GM12878 (cell line): Measurements from ENCODE around the gene CCDC12. TPM values are rescaled to one million over a fixed set of nuclear protein-coding genes. Genes with fewer than 3 reads are reported as not detected.
A peak's percentile ranks its signal among the peaks of the same experiment; 100 is the strongest.

ENCODE experiments used
- ATAC-seq: fragments of 200-7000 bp; cut with Tn5 transposase; 3 replicates; pipeline ENCODE4 v1.9.1; 2020; ENCODE audit warnings: mild to moderate bottlenecking, moderate library complexity
- BruUV-seq: library from RNA; stranded (reverse); fragments of 400-500 nt; replicated peaks from 2 replicates; lab custom pipeline; 2021; lab: Mats Ljungman, UMichigan
- CTCF ChIA-PET: fragments of 300-600 bp; sonication (Branson Sonifier 250); formaldehyde crosslinking; extraction: SDS; loops from one replicate; lab custom pipeline; 2021; ENCODE audit warnings: inconsistent platforms; lab: Yijun Ruan, JAX
- POLR2A ChIA-PET: fragments of 350-600 bp; formaldehyde crosslinking; extraction: SDS; loops from one replicate; lab custom pipeline; 2021; ENCODE audit warnings: inconsistent platforms; lab: Charles Lee
- RAD21 ChIA-PET: fragments of 300-600 bp; sonication (Branson Sonifier 250); formaldehyde crosslinking; loops from one replicate; lab custom pipeline; 2023; ENCODE audit warnings: antibody characterized with exemption; ENCODE audit not compliant: unreplicated experiment; lab: Charles Lee
- SMC1A ChIA-PET: fragments of 300-600 bp; sonication (Branson Sonifier 250); formaldehyde crosslinking; loops from one replicate; lab custom pipeline; 2023; ENCODE audit not compliant: unreplicated experiment, uncharacterized antibody; lab: Charles Lee
- DNase-seq: peaks from one replicate; pipeline ENCODE4 v3.0.0-alpha.2; 2011; ENCODE audit warnings: low read depth, low spot score
- FAIRE-seq: peaks from 3 replicates; lab custom pipeline; 2011; peaks lifted over from hg19 to GRCh38; lab: Jason Lieb, UNC
- H2AFZ ChIP-seq: 2 replicates; pipeline ENCODE4 v1.6.0; 2011; ENCODE audit warnings: low read depth, low read length, control low read depth; ENCODE audit not compliant: control insufficient read depth
- H3K27ac ChIP-seq: 2 replicates; pipeline ENCODE4 v1.5.1; 2011; ENCODE audit warnings: control low read depth; ENCODE audit not compliant: control insufficient read depth, insufficient read depth
- H3K27me3 ChIP-seq, 2 experiments: replicated peaks in 1 of 2; 2 replicates each; pipeline versions ENCODE4 v1.6.0 to v1.6.1; 2011; ENCODE audit warnings: low read length in 1 of 2; ENCODE audit not compliant: control insufficient read depth in 2 of 2, insufficient read depth in 2 of 2
- H3K36me3 ChIP-seq, 2 experiments: 2 replicates each; pipeline ENCODE4 v1.5.1; 2011; ENCODE audit warnings: low read length in 1 of 2; ENCODE audit not compliant: control insufficient read depth in 2 of 2, insufficient read depth in 2 of 2
- H3K4me1 ChIP-seq: 2 replicates; pipeline ENCODE4 v1.6.1; 2011; ENCODE audit warnings: mild to moderate bottlenecking, low read length, moderate library complexity, mixed read lengths; ENCODE audit not compliant: control insufficient read depth, insufficient read depth
- H3K4me2 ChIP-seq: 2 replicates; pipeline ENCODE4 v1.6.0; 2011; ENCODE audit warnings: control low read depth; ENCODE audit not compliant: control insufficient read depth, insufficient read depth
- H3K4me3 ChIP-seq: fragments of 200-600 bp; sonication (generic); 2 replicates; pipeline ENCODE4 v1.5.1; 2016
- H3K79me2 ChIP-seq: 2 replicates; pipeline ENCODE4 v1.6.0; 2011; ENCODE audit warnings: low read length; ENCODE audit not compliant: control insufficient read depth, insufficient read depth
- H3K9ac ChIP-seq: 2 replicates; pipeline ENCODE4 v1.8.0; 2011; ENCODE audit warnings: low read length, control low read depth, mixed read lengths; ENCODE audit not compliant: control insufficient read depth, insufficient read depth
- H3K9me3 ChIP-seq: replicated peaks from 3 replicates; pipeline ENCODE4 v1.5.1; 2011; ENCODE audit warnings: mild to moderate bottlenecking, low read length; ENCODE audit not compliant: control insufficient read depth, insufficient read depth
- H4K20me1 ChIP-seq: 2 replicates; pipeline ENCODE4 v1.6.0; 2011; ENCODE audit not compliant: control insufficient read depth, insufficient read depth
- EP300 ChIP-seq, 2 experiments: fragments of 150-350 bp in 1 of 2; IDR thresholded peaks; 2 replicates each; pipeline ENCODE4 v1.6.1; 2011 to 2012; ENCODE audit warnings: low read depth in 2 of 2, low read length in 2 of 2, borderline replicate concordance in 1 of 2, improper control_type of control experiment in 1 of 2, inconsistent platforms in 1 of 2; ENCODE audit not compliant: control insufficient read depth in 1 of 2
- MEF2A ChIP-seq: IDR thresholded peaks from 2 replicates; pipeline ENCODE4 v1.6.1; 2011; ENCODE audit warnings: low read depth, mild to moderate bottlenecking, low read length, moderate library complexity; ENCODE audit not compliant: insufficient read depth
- SMAD5 ChIP-seq: IDR thresholded peaks from 2 replicates; pipeline ENCODE4 v1.6.1; 2016; ENCODE audit warnings: antibody characterized with exemption, low read depth
- SRF ChIP-seq, 2 experiments: IDR thresholded peaks; 2 replicates each; pipeline ENCODE4 v1.6.1; 2011; ENCODE audit warnings: low read depth in 2 of 2, low read length in 2 of 2, mild to moderate bottlenecking in 1 of 2, moderate library complexity in 1 of 2
- SUPT20H ChIP-seq: IDR thresholded peaks from 2 replicates; pipeline ENCODE4 v1.6.1; 2011; ENCODE audit warnings: low read depth, mild to moderate bottlenecking, low read length, moderate library complexity, borderline replicate concordance; ENCODE audit not compliant: control insufficient read depth
- TBL1XR1 ChIP-seq: IDR thresholded peaks from 2 replicates; pipeline ENCODE4 v1.6.1; 2012; ENCODE audit warnings: low read depth, low read length, improper control_type of control experiment
- ZNF24 ChIP-seq: fragments of 450-650 bp; IDR thresholded peaks from 2 replicates; pipeline ENCODE4 v1.6.1; 2017; ENCODE audit warnings: antibody characterized with exemption, mild to moderate bottlenecking
- ZSCAN29 ChIP-seq: fragments of 450-650 bp; IDR thresholded peaks from 2 replicates; pipeline ENCODE4 v1.6.1; 2017; ENCODE audit warnings: mild to moderate bottlenecking, moderate library complexity
- WGBS: methylation state at CpG from one replicate; pipeline ENCODE4 v1.1.6; 2016; ENCODE audit warnings: low lambda C conversion rate; ENCODE audit not compliant: insufficient replicate concordance, insufficient coverage; ENCODE audit errors: missing lambda C conversion rate; 5-methylcytosine and 5-hydroxymethylcytosine counted together
- in situ Hi-C: fragments of 300-500 bp; cut with MboI; formaldehyde crosslinking; loops from 9 replicates; pipeline ENCODE4 v1.14.3; 2018; ENCODE audit warnings: mixed read lengths
- intact Hi-C: fragments of 100-400 bp; cut with micrococcal nuclease; formaldehyde crosslinking; loops from one replicate; pipeline ENCODE4 v1.14.2; 2022; ENCODE audit not compliant: unreplicated experiment
- polyA plus RNA-seq, 11 experiments: library from polyadenylated mRNA; depleted of rRNA in 4 of 11; unstranded in 6 of 11; stranded (reverse) in 5 of 11; fragments of >200 nt; fragmentation: Nextera tagmentation in 4 of 11; fragmentation: Illumina TruSeq in 1 of 11; extraction: Ambion mirVana in 4 of 11; extraction: Trizol in 1 of 11; gene quantifications; 1 replicate in 1 of 11; 2 replicates in 10 of 11; pipeline versions ENCODE4 v1.2.1 to v1.2.3, GENCODE V29; 2011 to 2016; ENCODE audit warnings: inconsistent platforms in 2 of 11, missing spikeins in 2 of 11, low read depth in 1 of 11
- total RNA-seq, 4 experiments: library from RNA; depleted of rRNA in 3 of 4; stranded (reverse); fragments of >200 nt in 3 of 4; fragmentation: Illumina TruSeq in 1 of 4; extraction: Trizol in 1 of 4; gene quantifications; 2 replicates each; pipeline versions ENCODE4 v1.2.1 to v1.2.3, GENCODE V29; 2013 to 2021
- TF ChIP-seq, protein P1 (sequence below): fragments of 450-650 bp; formaldehyde crosslinking; IDR thresholded peaks from 2 replicates; pipeline ENCODE4 v1.4.0; 2022; ENCODE audit warnings: mild to moderate bottlenecking, moderate library complexity
- TF ChIP-seq, protein P2 (sequence below): IDR thresholded peaks from 2 replicates; pipeline ENCODE4 v1.6.1; 2012; ENCODE audit warnings: mild to moderate bottlenecking, low read depth, low read length
- TF ChIP-seq, protein P3 (sequence below): fragments of 450-650 bp; IDR thresholded peaks from 2 replicates; pipeline ENCODE4 v1.6.1; 2016; ENCODE audit warnings: mild to moderate bottlenecking
- TF ChIP-seq, protein P4 (sequence below): IDR thresholded peaks from 2 replicates; pipeline ENCODE4 v1.6.1; 2011; ENCODE audit warnings: low read depth, low read length, improper control_type of control experiment, borderline replicate concordance

Gene CCDC12
- total and polyA plus RNA-seq, 10 of the 15 experiments (the other 5 are each of a cell fraction or from before 2014, with no cell fraction given), result 9.2 to 91.4 (median 61.3) TPM

DNA sequence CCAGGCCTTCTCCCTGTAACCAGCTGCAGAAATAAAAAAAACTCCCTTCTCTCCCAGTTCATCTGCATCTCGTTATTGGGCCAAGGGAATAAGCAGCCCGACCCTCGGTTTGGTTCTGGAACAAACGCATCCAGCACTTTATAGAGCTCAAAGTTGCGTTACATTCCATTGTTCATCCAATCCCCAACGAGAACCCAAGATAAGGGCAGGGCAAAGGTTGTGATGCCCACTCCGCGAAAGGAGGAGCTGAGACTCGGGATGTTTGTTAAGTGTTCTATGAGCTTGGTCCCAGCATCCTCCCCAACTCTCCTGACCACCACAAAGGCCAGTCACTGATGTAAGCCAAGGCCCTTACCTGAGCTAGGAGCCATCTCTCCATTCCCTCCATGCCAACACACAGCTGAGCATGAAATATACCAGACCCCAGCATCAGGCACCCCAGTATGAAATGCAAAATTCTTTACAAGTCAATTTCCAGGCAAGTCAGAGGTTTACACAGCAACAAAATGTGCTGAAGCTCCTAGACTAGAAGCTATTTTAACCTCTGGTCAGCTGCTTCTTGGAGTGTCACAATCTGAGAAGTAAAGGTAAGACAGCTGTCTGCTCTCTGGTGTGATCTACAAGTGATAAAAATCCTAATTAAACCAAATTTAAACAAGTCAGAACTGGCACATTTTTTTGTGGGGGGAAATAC lies 17.9 kb downstream of the CCDC12 start:
- Histone ChIP-seq H3K9me3 (peaks cover 3% of the 10 kb centered on the region; the same call in 2 of the 3 replicates), H3K36me3 (peaks cover 9% of the 10 kb centered on the region in 2 experiments; a peak in 3 of 4 replicates), H3K4me3 (no peak overlapping the region), H3K27me3 (no peaks in the 10 kb centered on the region), H4K20me1 (peaks cover 2% of the 10 kb centered on the region; the same call in 1 of the 2 replicates), H2AFZ (no peak overlapping the region), H3K79me2 (peaks cover 92% of the 10 kb centered on the region), H3K4me2 (peak overlapping the region; percentile 22; the same call in 1 of the 2 replicates), H3K27ac (peak overlapping the region; percentile 35), H3K9ac (no peak overlapping the region), H3K4me1 (peaks cover 68% of the 10 kb centered on the region)
- RAD21 ChIA-PET, result interaction anchor here (0.7 to 4.9 kb wide), 12 partner anchors 8 to 388 kb away, joined by 3 to 38 read pairs (median 4); partner anchors contain the start of gene NBEAL2
- SMC1A ChIA-PET, result interaction anchor here (0.8 to 17.2 kb wide), 15 partner anchors 8 to 356 kb away, joined by 3 to 298 read pairs (median 5); no protein-coding TSS in a partner anchor
- FAIRE-seq (no peak), ATAC-seq (no peak), DNase-seq (no peak)
- CTCF ChIA-PET, result interaction anchor here (0.6 to 5.4 kb wide), 11 partner anchors 8 to 38 kb away, joined by 3 to 31 read pairs (median 3); no protein-coding TSS in a partner anchor
- BruUV-seq, result no TSS peak
- WGBS, result 87% methylated on average over 9 of the region's 9 CpGs
- POLR2A ChIA-PET, result interaction anchor here (0.6 to 3.3 kb wide), 16 partner anchors 8 to 193 kb away, joined by 3 to 21 read pairs (median 5); partner anchors contain the start of gene CCDC12
- in situ Hi-C loops, result no loop called here
- intact Hi-C loops, result no loop called here
- TF ChIP-seq ZNF24, result no peak
- TF ChIP-seq ZSCAN29, result no peak
- TF ChIP-seq SMAD5, result no peak
- TF ChIP-seq, protein P1, sequence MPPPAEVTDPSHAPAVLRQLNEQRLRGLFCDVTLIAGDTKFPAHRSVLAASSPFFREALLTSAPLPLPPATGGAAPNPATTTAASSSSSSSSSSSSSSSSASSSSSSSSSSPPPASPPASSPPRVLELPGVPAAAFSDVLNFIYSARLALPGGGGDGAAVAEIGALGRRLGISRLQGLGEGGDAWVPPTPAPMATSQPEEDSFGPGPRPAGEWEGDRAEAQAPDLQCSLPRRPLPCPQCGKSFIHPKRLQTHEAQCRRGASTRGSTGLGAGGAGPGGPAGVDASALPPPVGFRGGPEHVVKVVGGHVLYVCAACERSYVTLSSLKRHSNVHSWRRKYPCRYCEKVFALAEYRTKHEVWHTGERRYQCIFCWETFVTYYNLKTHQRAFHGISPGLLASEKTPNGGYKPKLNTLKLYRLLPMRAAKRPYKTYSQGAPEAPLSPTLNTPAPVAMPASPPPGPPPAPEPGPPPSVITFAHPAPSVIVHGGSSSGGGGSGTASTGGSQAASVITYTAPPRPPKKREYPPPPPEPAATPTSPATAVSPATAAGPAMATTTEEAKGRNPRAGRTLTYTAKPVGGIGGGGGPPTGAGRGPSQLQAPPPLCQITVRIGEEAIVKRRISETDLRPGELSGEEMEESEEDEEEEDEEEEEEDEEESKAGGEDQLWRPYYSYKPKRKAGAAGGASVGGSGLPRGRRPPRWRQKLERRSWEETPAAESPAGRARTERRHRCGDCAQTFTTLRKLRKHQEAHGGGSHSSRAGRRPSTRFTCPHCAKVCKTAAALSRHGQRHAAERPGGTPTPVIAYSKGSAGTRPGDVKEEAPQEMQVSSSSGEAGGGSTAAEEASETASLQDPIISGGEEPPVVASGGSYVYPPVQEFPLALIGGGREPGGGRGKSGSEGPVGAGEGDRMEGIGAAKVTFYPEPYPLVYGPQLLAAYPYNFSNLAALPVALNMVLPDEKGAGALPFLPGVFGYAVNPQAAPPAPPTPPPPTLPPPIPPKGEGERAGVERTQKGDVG (CRISPR knock-in tag), result no peak
- TF ChIP-seq, protein P2, sequence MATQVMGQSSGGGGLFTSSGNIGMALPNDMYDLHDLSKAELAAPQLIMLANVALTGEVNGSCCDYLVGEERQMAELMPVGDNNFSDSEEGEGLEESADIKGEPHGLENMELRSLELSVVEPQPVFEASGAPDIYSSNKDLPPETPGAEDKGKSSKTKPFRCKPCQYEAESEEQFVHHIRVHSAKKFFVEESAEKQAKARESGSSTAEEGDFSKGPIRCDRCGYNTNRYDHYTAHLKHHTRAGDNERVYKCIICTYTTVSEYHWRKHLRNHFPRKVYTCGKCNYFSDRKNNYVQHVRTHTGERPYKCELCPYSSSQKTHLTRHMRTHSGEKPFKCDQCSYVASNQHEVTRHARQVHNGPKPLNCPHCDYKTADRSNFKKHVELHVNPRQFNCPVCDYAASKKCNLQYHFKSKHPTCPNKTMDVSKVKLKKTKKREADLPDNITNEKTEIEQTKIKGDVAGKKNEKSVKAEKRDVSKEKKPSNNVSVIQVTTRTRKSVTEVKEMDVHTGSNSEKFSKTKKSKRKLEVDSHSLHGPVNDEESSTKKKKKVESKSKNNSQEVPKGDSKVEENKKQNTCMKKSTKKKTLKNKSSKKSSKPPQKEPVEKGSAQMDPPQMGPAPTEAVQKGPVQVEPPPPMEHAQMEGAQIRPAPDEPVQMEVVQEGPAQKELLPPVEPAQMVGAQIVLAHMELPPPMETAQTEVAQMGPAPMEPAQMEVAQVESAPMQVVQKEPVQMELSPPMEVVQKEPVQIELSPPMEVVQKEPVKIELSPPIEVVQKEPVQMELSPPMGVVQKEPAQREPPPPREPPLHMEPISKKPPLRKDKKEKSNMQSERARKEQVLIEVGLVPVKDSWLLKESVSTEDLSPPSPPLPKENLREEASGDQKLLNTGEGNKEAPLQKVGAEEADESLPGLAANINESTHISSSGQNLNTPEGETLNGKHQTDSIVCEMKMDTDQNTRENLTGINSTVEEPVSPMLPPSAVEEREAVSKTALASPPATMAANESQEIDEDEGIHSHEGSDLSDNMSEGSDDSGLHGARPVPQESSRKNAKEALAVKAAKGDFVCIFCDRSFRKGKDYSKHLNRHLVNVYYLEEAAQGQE, result no peak
- no peak for TF ChIP-seq TBL1XR1
- TF ChIP-seq SUPT20H, result no peak
- TF ChIP-seq EP300 (IDR thresholded peaks at IDR 0.05; ENCODE audit: borderline replicate concordance in 1 of 2, control insufficient read depth in 1 of 2, low read depth in 2 of 2, low read length in 2 of 2), result no peak
- TF ChIP-seq SRF (IDR thresholded peaks at IDR 0.05; ENCODE audit: low read depth in 2 of 2, low read length in 2 of 2), result no peak
- TF ChIP-seq MEF2A, result no peak
- TF ChIP-seq, protein P3, sequence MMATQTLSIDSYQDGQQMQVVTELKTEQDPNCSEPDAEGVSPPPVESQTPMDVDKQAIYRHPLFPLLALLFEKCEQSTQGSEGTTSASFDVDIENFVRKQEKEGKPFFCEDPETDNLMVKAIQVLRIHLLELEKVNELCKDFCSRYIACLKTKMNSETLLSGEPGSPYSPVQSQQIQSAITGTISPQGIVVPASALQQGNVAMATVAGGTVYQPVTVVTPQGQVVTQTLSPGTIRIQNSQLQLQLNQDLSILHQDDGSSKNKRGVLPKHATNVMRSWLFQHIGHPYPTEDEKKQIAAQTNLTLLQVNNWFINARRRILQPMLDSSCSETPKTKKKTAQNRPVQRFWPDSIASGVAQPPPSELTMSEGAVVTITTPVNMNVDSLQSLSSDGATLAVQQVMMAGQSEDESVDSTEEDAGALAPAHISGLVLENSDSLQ, result no peak
- TF ChIP-seq, protein P4, sequence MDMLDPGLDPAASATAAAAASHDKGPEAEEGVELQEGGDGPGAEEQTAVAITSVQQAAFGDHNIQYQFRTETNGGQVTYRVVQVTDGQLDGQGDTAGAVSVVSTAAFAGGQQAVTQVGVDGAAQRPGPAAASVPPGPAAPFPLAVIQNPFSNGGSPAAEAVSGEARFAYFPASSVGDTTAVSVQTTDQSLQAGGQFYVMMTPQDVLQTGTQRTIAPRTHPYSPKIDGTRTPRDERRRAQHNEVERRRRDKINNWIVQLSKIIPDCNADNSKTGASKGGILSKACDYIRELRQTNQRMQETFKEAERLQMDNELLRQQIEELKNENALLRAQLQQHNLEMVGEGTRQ, result no peak
